HG02973 (cell line): ENCODE measurements around the gene KRTDAP.
"Not testable (repeated sequence)": the region's sequence is repeated elsewhere in the genome, so short reads cannot be mapped to it uniquely, and the experiment has no call there.

Experiments
- ATAC-seq: cut with Tn5 transposase; IDR thresholded peaks from one replicate; pipeline ENCODE4 v1.9.1; 2021; ENCODE audit warnings: moderate library complexity; ENCODE audit not compliant: unreplicated experiment

The KRTDAP gene

GRCh38 chr19:35486268-35486708 lies 4.0 kb downstream of the KRTDAP start:
- no peak for ATAC-seq

GRCh38 chr19:35484252-35485036 lies 5.8 kb downstream of the KRTDAP start:
- peak; percentile 65 for ATAC-seq

GRCh38 chr19:35483089-35483488 lies 7.2 kb downstream of the KRTDAP start:
- no peak for ATAC-seq

GRCh38 chr19:35478794-35479677 lies 11.2 kb downstream of the KRTDAP start:
- ATAC-seq = no peak

GRCh38 chr19:35476149-35476548 lies 14.1 kb downstream of the KRTDAP start:
- no peak for ATAC-seq

- not testable (repeated sequence) for ATAC-seq
Measured at GRCh38 chr19:35474594-35474993, 15.7 kb downstream of the KRTDAP start.

GRCh38 chr19:35474104-35474503 lies 16.2 kb downstream of the KRTDAP start:
- no peak for ATAC-seq

- ATAC-seq = no peak
Measured at GRCh38 chr19:35471946-35472345, 18.3 kb downstream of the KRTDAP start.

- not testable (repeated sequence) for ATAC-seq
Measured at GRCh38 chr19:35471075-35471474, 19.2 kb downstream of the KRTDAP start.

GRCh38 chr19:35470128-35470527 lies 20.1 kb downstream of the KRTDAP start:
- no peak for ATAC-seq

GRCh38 chr19:35468637-35469036 lies 21.6 kb downstream of the KRTDAP start:
- peak; percentile 60 for ATAC-seq

- ATAC-seq = no peak
Measured at GRCh38 chr19:35466259-35466658, 24.0 kb downstream of the KRTDAP start.

- not testable (repeated sequence) for ATAC-seq
Measured at GRCh38 chr19:35462956-35463355, 27.3 kb downstream of the KRTDAP start.

GRCh38 chr19:35462476-35462953 lies 27.7 kb downstream of the KRTDAP start:
- peak; percentile 50 for ATAC-seq

- not testable (repeated sequence) for ATAC-seq
Measured at GRCh38 chr19:35461788-35462187, 28.5 kb downstream of the KRTDAP start.

GRCh38 chr19:35461060-35461459 lies 29.2 kb downstream of the KRTDAP start:
- no peak for ATAC-seq

- ATAC-seq = no peak
Measured at GRCh38 chr19:35460608-35461007, 29.7 kb downstream of the KRTDAP start.

- no peak for ATAC-seq
Measured at GRCh38 chr19:35459414-35460082, 30.7 kb downstream of the KRTDAP start.

- ATAC-seq = peak; percentile 43
Measured at GRCh38 chr19:35458731-35459391, 31.4 kb downstream of the KRTDAP start.

- ATAC-seq = no peak
Measured at GRCh38 chr19:35458192-35458591, 32.1 kb downstream of the KRTDAP start.

- no peak for ATAC-seq
Measured at GRCh38 chr19:35457173-35457572, 33.1 kb downstream of the KRTDAP start.
